ENCODE data around the gene PDPR.
"Not testable (repeated sequence)": the region's sequence is repeated elsewhere in the genome, so short reads cannot be mapped to it uniquely, and the experiment has no call there.

PDPR gene

DNA sequence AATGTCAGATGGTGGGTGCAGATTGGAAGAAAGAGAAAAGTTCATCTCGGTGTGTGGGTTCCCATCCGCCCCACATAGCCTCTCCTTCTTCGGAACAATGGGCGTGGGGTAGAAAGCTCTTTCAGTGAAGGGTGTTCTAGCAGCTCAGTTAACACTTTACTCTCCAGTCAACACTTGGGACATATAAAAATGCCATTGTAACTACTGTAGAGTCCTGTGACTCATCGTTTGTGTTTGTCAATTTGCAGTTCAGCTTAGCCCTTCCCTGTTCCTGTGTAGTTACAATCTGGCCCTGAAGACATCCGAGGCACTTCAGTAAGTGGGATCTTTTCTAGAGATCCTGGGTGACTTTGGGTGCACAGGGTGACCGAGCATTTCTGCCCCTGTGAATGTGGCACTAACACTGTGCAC lies 47.9 kb downstream of the PDPR start:
- DNase-seq (ENCODE audit: low spot score): no peak

DNA sequence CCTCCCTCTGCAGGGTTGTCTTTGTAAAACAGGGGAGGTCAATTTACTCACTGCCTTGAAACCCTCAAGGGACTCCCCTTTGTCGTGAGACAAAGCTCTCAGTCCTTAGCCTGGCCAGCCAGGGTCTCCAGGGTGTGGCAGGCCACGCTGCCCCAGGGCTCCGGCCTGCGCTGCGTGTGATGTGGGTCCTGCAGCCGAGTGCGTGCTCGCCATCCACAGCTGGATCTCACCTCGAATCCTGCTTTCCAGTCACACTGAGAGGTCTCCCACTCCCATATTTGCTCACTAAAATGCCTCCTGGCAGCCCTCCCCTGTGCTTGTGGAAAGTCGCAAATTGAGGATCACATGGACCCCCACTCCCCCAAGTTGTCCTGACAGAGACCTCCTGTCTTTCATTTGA lies 49.5 kb downstream of the PDPR start:
- DNase-seq (ENCODE audit: low spot score): no peak

- not testable (repeated sequence) for DNase-seq (ENCODE audit: low spot score)
Measured at GRCh38 chr16:70166688-70167087, 52.6 kb downstream of the PDPR start.

- not testable (repeated sequence) for DNase-seq (ENCODE audit: low spot score)
Measured at GRCh38 chr16:70173212-70173837, 59.2 kb downstream of the PDPR start, which contains the start of gene CLEC18C. TSS of gene CLEC18C (plus strand) at chr16:70173787. CDS start at chr16:70174279, 492 bp downstream.

DNA sequence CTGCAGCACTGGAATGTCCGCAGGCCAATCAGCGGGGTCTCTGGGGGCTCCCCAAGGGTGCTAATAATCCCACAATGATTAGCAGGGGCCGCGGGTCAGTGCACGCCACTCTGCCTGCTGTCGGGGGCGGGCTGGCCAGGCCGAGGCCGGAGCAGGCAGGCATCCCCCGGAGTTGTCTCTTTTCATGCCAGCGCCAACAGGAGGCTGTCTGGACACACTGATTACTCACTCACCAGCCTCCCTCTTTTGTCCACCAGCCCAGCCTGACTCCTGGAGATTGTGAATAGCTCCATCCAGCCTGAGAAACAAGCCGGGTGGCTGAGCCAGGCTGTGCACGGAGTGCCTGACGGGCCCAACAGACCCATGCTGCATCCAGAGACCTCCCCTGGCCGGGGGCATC lies 59.8 kb downstream of the PDPR start:
- DNase-seq (ENCODE audit: low spot score): not testable (repeated sequence)

DNA sequence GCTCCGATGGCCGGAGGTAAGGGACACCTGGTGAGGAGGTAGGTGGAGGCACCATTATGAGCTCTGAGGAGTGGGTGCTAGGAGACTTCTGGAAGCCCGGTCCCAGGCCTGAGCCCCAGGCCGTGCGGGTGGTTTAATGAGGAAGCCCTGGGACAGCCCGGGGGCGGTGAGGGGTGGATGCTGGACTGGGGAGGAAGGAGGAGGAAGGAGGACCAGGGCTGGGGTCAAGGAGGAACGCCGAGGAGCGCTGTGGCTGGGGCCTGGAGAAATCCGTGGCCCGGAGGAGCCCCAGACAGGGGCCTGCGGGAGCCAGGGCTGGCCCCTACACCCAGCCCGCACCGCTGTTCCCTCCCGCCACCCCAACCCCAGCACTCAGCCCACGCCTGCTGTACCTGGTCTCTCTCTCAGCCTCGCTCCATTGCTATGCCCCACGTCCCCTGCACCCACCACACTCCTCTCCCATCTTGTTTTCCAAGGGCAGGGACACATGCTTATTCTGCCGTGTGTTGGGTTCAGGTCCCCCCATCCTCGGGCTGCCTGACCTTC lies 60.3 kb downstream of the PDPR start:
- DNase-seq (ENCODE audit: low spot score): not testable (repeated sequence)

DNA sequence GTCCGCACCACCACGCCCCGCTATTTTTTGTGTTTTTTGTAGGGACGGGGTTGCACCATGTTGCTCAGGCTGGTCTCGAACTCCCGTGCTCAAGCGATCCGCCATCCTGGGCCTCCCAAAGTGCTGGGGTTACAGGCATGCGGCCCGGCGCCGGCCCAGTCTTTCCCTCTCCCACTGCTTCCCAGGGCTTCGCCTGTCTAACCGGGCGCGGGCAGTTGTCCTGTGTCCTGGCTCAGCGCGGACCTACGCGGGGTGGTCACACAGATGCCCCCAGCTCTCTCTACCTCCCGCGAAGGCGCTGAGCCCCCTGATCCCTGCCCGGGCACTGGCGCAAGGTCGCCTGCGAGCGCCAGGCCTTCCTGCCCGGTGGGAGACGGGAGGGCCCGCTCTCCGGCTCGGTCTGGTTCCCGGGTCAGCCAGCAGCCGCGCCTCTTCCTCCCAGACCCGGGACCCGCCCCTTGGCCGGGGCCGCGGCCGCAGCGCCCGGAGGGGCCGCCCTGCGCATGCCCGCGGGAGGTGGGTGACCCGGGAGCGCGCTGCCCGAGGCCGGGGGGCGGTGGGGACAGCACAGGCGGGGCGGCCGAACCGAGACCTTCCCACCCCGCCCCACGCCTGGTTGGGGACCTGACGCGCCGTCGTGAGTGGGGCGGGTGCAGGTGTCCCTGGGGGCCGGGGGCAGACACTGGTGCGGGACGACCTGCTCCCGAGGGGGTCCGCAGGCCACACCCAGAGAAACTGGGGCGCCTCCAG lies 73.9 kb downstream of the PDPR start:
- not testable (repeated sequence) for DNase-seq (ENCODE audit: low spot score)

- DNase-seq (ENCODE audit: low spot score): not testable (repeated sequence)
Measured at GRCh38 chr16:70188608-70188915, 74.4 kb downstream of the PDPR start.

DNA sequence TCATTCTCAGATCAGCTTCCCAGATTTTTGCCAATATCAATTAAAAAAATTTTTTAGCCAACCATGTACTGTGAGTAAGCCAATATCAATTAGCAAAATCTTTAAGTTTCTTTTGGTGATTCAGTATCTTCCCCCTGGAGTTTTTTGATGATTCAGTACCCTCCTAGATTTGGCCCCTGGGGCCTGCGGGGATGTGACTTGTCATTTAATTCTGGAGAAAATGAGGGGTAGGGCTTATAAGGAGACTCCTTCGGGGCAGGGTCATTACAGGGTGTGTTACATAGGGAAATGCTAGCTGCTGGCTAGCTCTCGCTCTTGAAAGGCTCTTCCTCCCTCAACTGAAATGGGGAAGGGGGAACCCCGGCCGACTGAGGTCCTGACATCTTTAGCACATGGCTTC lies 76.4 kb downstream of the PDPR start:
- DNase-seq (ENCODE audit: low spot score): not testable (repeated sequence)

- DNase-seq (ENCODE audit: low spot score): not testable (repeated sequence)
Measured at GRCh38 chr16:70196683-70197300, 82.7 kb downstream of the PDPR start.

DNA sequence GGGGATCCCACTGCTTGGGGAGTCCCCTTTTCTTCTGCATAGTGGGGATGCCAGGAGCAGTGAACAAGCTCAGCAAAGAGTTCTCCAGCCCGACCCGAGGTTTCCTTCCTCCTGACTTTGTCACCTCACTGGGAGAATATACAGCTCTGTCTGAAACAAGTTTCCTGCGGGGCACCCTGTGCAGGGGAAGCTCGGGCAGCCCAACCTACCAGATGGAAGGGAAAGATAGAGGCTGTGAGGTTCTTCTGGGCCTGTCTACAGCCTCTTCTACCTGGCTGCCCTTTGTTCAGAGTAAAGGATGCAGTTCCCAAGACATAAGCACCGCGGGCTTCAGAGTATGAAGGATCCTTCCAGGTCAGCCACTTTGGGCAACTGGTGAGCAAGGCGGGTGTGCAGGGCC lies 83.5 kb downstream of the PDPR start:
- not testable (repeated sequence) for DNase-seq (ENCODE audit: low spot score)

DNA sequence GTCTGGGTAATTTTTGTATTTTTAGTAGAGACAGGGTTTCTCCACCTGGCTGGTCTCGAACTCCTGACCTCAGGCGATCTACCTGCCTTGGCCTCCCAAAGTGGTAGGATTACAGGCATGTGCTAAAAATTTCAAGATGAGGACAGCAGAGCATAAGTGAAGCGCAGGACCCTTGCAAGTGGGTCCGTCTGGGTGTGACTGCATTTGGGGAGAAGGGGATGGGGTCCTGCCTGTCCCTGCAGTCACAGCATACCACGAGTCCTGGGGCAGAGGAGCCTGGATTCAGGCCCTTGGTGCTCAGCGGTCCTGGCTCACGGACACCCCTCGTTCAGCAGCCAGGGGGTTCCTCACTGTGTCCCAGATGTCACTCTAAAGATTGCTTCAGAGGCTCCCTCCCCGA lies 84.1 kb downstream of the PDPR start:
- not testable (repeated sequence) for DNase-seq (ENCODE audit: low spot score)

- not testable (repeated sequence) for DNase-seq (ENCODE audit: low spot score)
Measured at GRCh38 chr16:70198666-70199065, 84.5 kb downstream of the PDPR start.

GRCh38 chr16:70199170-70199569 lies 85.0 kb downstream of the PDPR start:
- DNase-seq (ENCODE audit: low spot score): not testable (repeated sequence)

DNA sequence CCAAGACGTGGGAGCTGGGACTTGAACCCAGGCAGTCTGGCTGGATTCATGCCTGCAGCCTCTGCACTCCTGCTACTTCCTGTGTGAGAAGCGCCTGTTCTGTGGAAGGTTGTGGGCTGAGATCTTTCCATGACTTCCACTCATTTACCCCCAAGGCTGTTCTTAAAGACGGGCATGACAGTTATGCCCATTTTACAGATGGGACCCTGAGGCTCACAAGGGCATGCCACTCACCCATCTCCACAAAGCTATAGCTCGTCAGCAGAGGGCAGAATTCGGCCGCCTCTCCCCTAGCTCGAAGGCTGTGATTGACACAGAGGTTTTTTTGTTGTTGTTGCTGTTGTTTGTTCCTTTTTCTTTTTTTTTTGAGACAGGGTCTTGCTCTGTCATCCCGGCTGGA lies 85.9 kb downstream of the PDPR start:
- not testable (repeated sequence) for DNase-seq (ENCODE audit: low spot score)

DNA sequence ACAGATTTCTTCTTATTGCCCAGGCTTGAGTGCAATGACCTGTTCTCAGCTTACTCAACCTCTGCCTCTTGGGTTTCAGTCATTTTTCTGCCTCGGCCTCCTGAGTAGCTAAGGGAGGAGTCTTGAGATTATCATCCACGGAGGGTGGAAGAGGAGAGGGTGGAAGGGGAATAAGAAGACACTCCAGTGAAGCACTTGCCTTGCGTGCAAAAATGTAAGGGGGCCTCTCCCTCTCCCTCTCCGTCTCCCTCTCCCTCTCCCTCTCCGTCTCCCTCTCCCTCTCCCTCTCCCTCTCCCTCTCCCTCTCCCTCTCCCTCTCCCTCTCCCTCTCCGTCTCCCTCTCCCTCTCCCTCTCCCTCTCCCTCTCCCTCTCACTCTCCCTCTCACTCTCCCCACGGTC lies 89.4 kb downstream of the PDPR start:
- DNase-seq (ENCODE audit: low spot score): not testable (repeated sequence)

- not testable (repeated sequence) for DNase-seq (ENCODE audit: low spot score)
Measured at GRCh38 chr16:70204010-70204409, 89.9 kb downstream of the PDPR start.

- DNase-seq (ENCODE audit: low spot score): not testable (repeated sequence)
Measured at GRCh38 chr16:70204668-70205405, 90.7 kb downstream of the PDPR start.

DNA sequence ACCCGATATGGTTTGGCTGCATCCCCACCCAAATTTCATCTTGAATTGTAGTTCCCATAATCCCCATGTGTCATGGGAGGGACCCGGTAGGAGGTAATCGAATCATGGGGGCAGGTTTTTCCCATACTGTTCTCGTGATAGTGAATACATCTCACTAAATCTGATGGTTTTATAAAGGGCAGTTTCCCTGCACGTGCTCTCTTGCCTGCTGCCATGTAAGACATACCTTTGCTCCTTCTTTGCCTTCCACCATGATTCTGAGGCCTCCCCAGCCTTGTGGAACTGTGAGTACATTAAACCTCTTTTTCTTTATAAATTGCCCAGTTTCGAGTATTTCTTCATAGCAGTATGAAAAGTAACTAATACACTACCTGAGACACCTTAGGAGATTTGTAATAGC lies 92.2 kb downstream of the PDPR start:
- not testable (repeated sequence) for DNase-seq (ENCODE audit: low spot score)

All from CD4-positive, alpha-beta T cell treated with Interleukin-6 at 100 ng/mL for 8 hours (primary cell).